H1 (cell line): ENCODE results near the gene PTPA. TPM values are rescaled to one million over a fixed set of nuclear protein-coding genes. Genes with fewer than 3 reads are reported as not detected.

Experiments used
- CTCF ChIA-PET: fragments of 300-600 bp; sonication (Branson Sonifier 250); formaldehyde crosslinking; loops from one replicate; lab custom pipeline; 2021; ENCODE audit not compliant: partially characterized antibody; lab: Charles Lee
- POLR2A ChIA-PET: fragments of 300-600 bp; sonication (Branson Sonifier 250); formaldehyde crosslinking; loops from one replicate; lab custom pipeline; 2021; ENCODE audit warnings: inconsistent platforms; ENCODE audit not compliant: partially characterized antibody; lab: Charles Lee
- DNase-seq, 2 experiments: peaks; one replicate each; pipeline versions ENCODE4 v3.0.0 to v3.0.0-alpha.2; 2010 to 2022; ENCODE audit warnings: low spot score in 2 of 2, low read depth in 1 of 2, mixed read lengths in 1 of 2
- FAIRE-seq: peaks from 2 replicates; lab custom pipeline; 2011; peaks lifted over from hg19 to GRCh38; lab: Jason Lieb, UNC
- H2AFZ ChIP-seq: 2 replicates; pipeline ENCODE4 v1.8.1; 2012; ENCODE audit warnings: low read length, inconsistent platforms
- H2AK5ac ChIP-seq: 2 replicates; pipeline ENCODE4 v1.6.1; 2013; ENCODE audit warnings: low read depth, low read length
- H2BK120ac ChIP-seq: replicated peaks from 2 replicates; pipeline ENCODE3; 2013; ENCODE audit warnings: low read depth, low read length, inconsistent platforms
- H2BK12ac ChIP-seq: 2 replicates; pipeline ENCODE4 v1.6.1; 2013; ENCODE audit warnings: low read depth, low read length
- H2BK15ac ChIP-seq: 2 replicates; pipeline ENCODE4 v1.6.1; 2013; ENCODE audit warnings: low read length
- H2BK20ac ChIP-seq: 2 replicates; pipeline ENCODE4 v1.6.1; 2013; ENCODE audit warnings: low read length
- H2BK5ac ChIP-seq: 2 replicates; pipeline ENCODE4 v1.6.1; 2013; ENCODE audit warnings: low read depth, low read length
- H3K14ac ChIP-seq: 2 replicates; pipeline ENCODE4 v1.6.1; 2013; ENCODE audit warnings: inconsistent platforms; ENCODE audit not compliant: insufficient read length
- H3K18ac ChIP-seq: 2 replicates; pipeline ENCODE4 v1.6.1; 2013; ENCODE audit warnings: low read length; ENCODE audit errors: extremely low read depth
- H3K23ac ChIP-seq: 2 replicates; pipeline ENCODE4 v1.6.1; 2013; ENCODE audit warnings: inconsistent platforms; ENCODE audit not compliant: insufficient read length
- H3K23me2 ChIP-seq: 2 replicates; pipeline ENCODE4 v1.6.1; 2013; ENCODE audit warnings: low read depth, low read length
- H3K27ac ChIP-seq: 2 replicates; pipeline ENCODE4 v1.6.1; 2011; ENCODE audit warnings: low read depth, low read length, inconsistent platforms
- H3K27me3 ChIP-seq, 4 experiments: replicated peaks in 1 of 4; 1 replicate in 1 of 4; 2 replicates in 3 of 4; pipeline versions ENCODE4 v1.6.1 to v1.8.1; 2011 to 2013; ENCODE audit warnings: low read length in 3 of 4, mild to moderate bottlenecking in 3 of 4, inconsistent platforms in 2 of 4, mixed read lengths in 2 of 4, moderate library complexity in 1 of 4; ENCODE audit not compliant: control insufficient read depth in 3 of 4, insufficient read depth in 3 of 4; ENCODE audit errors: extremely low read depth in 1 of 4
- H3K36me3 ChIP-seq, 4 experiments: 2 replicates each; pipeline versions ENCODE4 v1.6.1 to v1.8.1; 2011 to 2013; ENCODE audit warnings: mild to moderate bottlenecking in 4 of 4, low read length in 3 of 4, moderate library complexity in 2 of 4, control low read depth in 1 of 4, inconsistent platforms in 1 of 4; ENCODE audit not compliant: insufficient read depth in 4 of 4, control insufficient read depth in 2 of 4
- H3K4ac ChIP-seq: replicated peaks from 2 replicates; pipeline ENCODE3; 2013; ENCODE audit warnings: low read length, low read depth, mixed read lengths, inconsistent platforms; ENCODE audit not compliant: insufficient read length
- H3K4me1 ChIP-seq, 4 experiments: replicated peaks in 1 of 4; 1 replicate in 1 of 4; 2 replicates in 3 of 4; pipeline versions ENCODE4 v1.6.1 to v1.8.1; 2011 to 2013; ENCODE audit warnings: low read length in 3 of 4, inconsistent platforms in 2 of 4, mixed read lengths in 1 of 4; ENCODE audit not compliant: insufficient read depth in 4 of 4, control insufficient read depth in 3 of 4
- H3K4me2 ChIP-seq, 2 experiments: 2 replicates each; pipeline versions ENCODE4 v1.6.1 to v1.8.1; 2011 to 2013; ENCODE audit warnings: low read depth in 2 of 2, low read length in 2 of 2, control low read depth in 1 of 2, inconsistent platforms in 1 of 2, mild to moderate bottlenecking in 1 of 2; ENCODE audit not compliant: insufficient read depth in 1 of 2
- H3K4me3 ChIP-seq, 4 experiments: fragments of 200-600, 300-600 bp in 1 of 4; sonication (generic), shearing (Covaris generic), sonication (Bioruptor Twin) in 1 of 4; 2 replicates each; pipeline versions ENCODE4 v1.5.1 to v1.8.1; 2011 to 2016; ENCODE audit warnings: low read length in 4 of 4, low read depth in 3 of 4, control low read depth in 2 of 4, inconsistent platforms in 2 of 4, mild to moderate bottlenecking in 2 of 4, mixed read lengths in 1 of 4, moderate library complexity in 1 of 4; ENCODE audit not compliant: insufficient read depth in 2 of 4; ENCODE audit errors: extremely low read depth in 1 of 4
- H3K56ac ChIP-seq: replicated peaks from 2 replicates; pipeline ENCODE3; 2013; ENCODE audit warnings: low read depth, mild to moderate bottlenecking, mixed read lengths, low read length, inconsistent platforms; ENCODE audit not compliant: insufficient read length
- H3K79me1 ChIP-seq: 2 replicates; pipeline ENCODE4 v1.6.1; 2013; ENCODE audit warnings: low read depth, low read length, control low read depth
- H3K79me2 ChIP-seq, 2 experiments: 2 replicates each; pipeline versions ENCODE4 v1.6.1 to v1.8.1; 2012 to 2013; ENCODE audit warnings: low read length in 2 of 2, mild to moderate bottlenecking in 2 of 2, inconsistent platforms in 1 of 2; ENCODE audit not compliant: insufficient read depth in 2 of 2, control insufficient read depth in 1 of 2
- H3K9ac ChIP-seq, 4 experiments: replicated peaks in 1 of 4; 1 replicate in 1 of 4; 2 replicates in 3 of 4; pipeline versions ENCODE4 v1.6.1 to v1.8.1; 2011 to 2013; ENCODE audit warnings: low read depth in 3 of 4, low read length in 3 of 4, control low read depth in 2 of 4, mild to moderate bottlenecking in 2 of 4, moderate library complexity in 2 of 4, inconsistent platforms in 1 of 4; ENCODE audit errors: extremely low read depth in 1 of 4
- H3K9me3 ChIP-seq, 2 experiments: 2 replicates each; pipeline versions ENCODE4 v1.6.1 to v1.8.1; 2012 to 2013; ENCODE audit warnings: mild to moderate bottlenecking in 2 of 2, moderate library complexity in 2 of 2, control low read depth in 1 of 2, inconsistent platforms in 1 of 2, low read depth in 1 of 2, low read length in 1 of 2, mixed read lengths in 1 of 2; ENCODE audit not compliant: insufficient read depth in 2 of 2
- H4K20me1 ChIP-seq, 2 experiments: replicated peaks in 1 of 2; 2 replicates each; pipeline versions ENCODE3 to v1.8.1; 2011 to 2013; ENCODE audit warnings: inconsistent platforms in 2 of 2, low read length in 2 of 2, mild to moderate bottlenecking in 1 of 2; ENCODE audit not compliant: insufficient read depth in 2 of 2, control insufficient read depth in 1 of 2
- H4K5ac ChIP-seq: 2 replicates; pipeline ENCODE4 v1.6.1; 2013; ENCODE audit warnings: low read length, low read depth, mixed read lengths, inconsistent platforms; ENCODE audit not compliant: insufficient read length
- H4K8ac ChIP-seq: 2 replicates; pipeline ENCODE4 v1.8.0; 2013; ENCODE audit warnings: mild to moderate bottlenecking, moderate library complexity, low read length, inconsistent platforms; ENCODE audit not compliant: insufficient read depth; ENCODE audit errors: extremely low read depth
- H4K91ac ChIP-seq: replicated peaks from 2 replicates; pipeline ENCODE3; 2013; ENCODE audit warnings: low read length, mixed read lengths, inconsistent platforms; ENCODE audit not compliant: insufficient read length
- ASH2L ChIP-seq: fragments of 200-600, 300-600 bp; sonication (generic); IDR thresholded peaks from one replicate; pipeline ENCODE4 v1.7.1; 2017; ENCODE audit warnings: low read length
- GABPA ChIP-seq: IDR thresholded peaks from 2 replicates; pipeline ENCODE4 v1.6.1; 2011; ENCODE audit warnings: mild to moderate bottlenecking, low read length, moderate library complexity, borderline replicate concordance; ENCODE audit not compliant: insufficient read depth
- GTF2F1 ChIP-seq: IDR thresholded peaks from 2 replicates; pipeline ENCODE4 v1.6.1; 2012; ENCODE audit warnings: low read depth, low read length, improper control_type of control experiment, borderline replicate concordance
- NANOG ChIP-seq: IDR thresholded peaks from 2 replicates; pipeline ENCODE4 v1.6.1; 2011; ENCODE audit warnings: low read length, low read depth, mild to moderate bottlenecking, inconsistent platforms; ENCODE audit not compliant: insufficient read depth, poor library complexity, severe bottlenecking
- RXRA ChIP-seq: IDR thresholded peaks from 2 replicates; pipeline ENCODE4 v1.6.1; 2011; ENCODE audit warnings: low read depth, mild to moderate bottlenecking, low read length, moderate library complexity; ENCODE audit not compliant: insufficient read depth
- ZNF274 ChIP-seq: IDR thresholded peaks from 2 replicates; pipeline ENCODE4 v1.7.0; 2012; ENCODE audit warnings: low read length, borderline replicate concordance; ENCODE audit errors: extremely low read depth
- WGBS, 2 experiments: shearing (Covaris generic) in 1 of 2; methylation state at CpG; one replicate each; pipeline versions ENCODE4 v1.1.6 to v1.1.7; 2013 to 2015; ENCODE audit warnings: low lambda C conversion rate in 2 of 2, mixed read lengths in 2 of 2, inconsistent platforms in 1 of 2, low coverage in 1 of 2, missing lambda C conversion rate in 1 of 2; ENCODE audit not compliant: insufficient replicate concordance in 2 of 2, insufficient coverage in 1 of 2, insufficient read length in 1 of 2; ENCODE audit errors: extremely low coverage in 1 of 2, missing lambda C conversion rate in 1 of 2; 5-methylcytosine and 5-hydroxymethylcytosine counted together
- polyA plus RNA-seq, 7 experiments: library from polyadenylated mRNA; depleted of rRNA in 3 of 7; stranded (reverse) in 5 of 7; unstranded in 2 of 7; fragments of >200 nt in 5 of 7; fragments of 200-250 nt in 2 of 7; gene quantifications; 1 replicate in 5 of 7; 2 replicates in 1 of 7; 4 replicates in 1 of 7; pipeline versions ENCODE4 v1.2.1 to v1.2.3, GENCODE V29; 2011 to 2013; ENCODE audit warnings: missing spikeins in 2 of 7, mixed read lengths in 2 of 7
- total RNA-seq: library from RNA; stranded (reverse); fragmentation: NEBNext Ultra II Directional; extraction: Animal tissue kit (Norgen Biotek cat#: 25700); gene quantifications from 2 replicates; pipeline ENCODE4 v1.2.1, GENCODE V29; 2021

The PTPA gene
- total and polyA plus RNA-seq, 2 of the 8 experiments (the other 6 are each of a cell fraction or from before 2014, with no cell fraction given), result 114 to 145 TPM

DNA sequence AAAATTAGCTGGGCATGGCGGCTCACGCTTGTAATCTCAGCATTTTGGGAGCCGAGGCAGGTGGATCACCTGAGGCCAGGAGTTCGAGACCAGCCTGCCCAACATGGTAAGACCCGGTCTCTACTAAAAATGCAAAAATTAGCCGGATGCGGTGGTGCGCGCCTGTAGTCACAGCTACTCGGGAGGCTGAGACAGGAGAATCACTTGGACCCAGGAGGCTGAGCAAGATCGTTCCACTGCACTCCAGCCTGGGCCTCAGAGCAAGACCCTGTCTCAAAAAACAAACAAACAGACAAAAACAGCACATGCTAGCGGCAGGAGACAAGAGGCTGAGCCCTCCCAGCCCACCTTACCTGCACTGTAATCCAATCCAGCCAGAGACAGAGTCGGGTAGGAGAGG lies 31.4 kb upstream of the PTPA start:
- Histone ChIP-seq H3K56ac (no peak overlapping the region), H4K20me1 (peaks cover 7 to 17% of the 10 kb centered on the region in 2 experiments), H3K36me3 (peaks cover 0 to under 1% (median 0%) of the 10 kb centered on the region in 4 experiments; a peak in 2 of 8 replicates), H4K8ac (no peak overlapping the region), H2BK5ac (0 out of 2 replicates have a peak overlapping the region, but pooled peaks have one; percentile 24), H3K4me2 (peak overlapping the region; percentile 65 to 76), H3K18ac (no peak overlapping the region), H4K91ac (no peak overlapping the region), H3K27me3 (no peaks in the 10 kb centered on the region), H3K79me1 (peaks cover 27% of the 10 kb centered on the region), H2BK15ac (no peak overlapping the region), H2AFZ (no peak overlapping the region), H3K4ac (no peak overlapping the region), H3K27ac (no peak overlapping the region), H3K14ac (no peak overlapping the region), H3K9me3 (no peaks in the 10 kb centered on the region), H2BK120ac (no peak overlapping the region), H3K4me1 (peaks cover 0 to 9% (median 5%) of the 10 kb centered on the region in 4 experiments; a peak in 6 of 7 replicates), H3K4me3 (peak overlapping the region; percentile 53 to 82 (median 73); a peak in 7 of 8 replicates), H3K9ac (peak overlapping the region; percentile 9 to 63 (median 47); a peak in 3 of 7 replicates), H3K23ac (no peak overlapping the region), H2BK12ac (0 out of 2 replicates have a peak overlapping the region, but pooled peaks have one; percentile 39), H4K5ac (no peak overlapping the region), H2BK20ac (no peak overlapping the region), H2AK5ac (no peak overlapping the region), H3K79me2 (peaks cover 8 to 42% of the 10 kb centered on the region in 2 experiments; a peak in 3 of 4 replicates), H3K23me2 (peaks cover 8% of the 10 kb centered on the region)
- no peak for DNase-seq
- WGBS, 2 experiments, result 88% methylated on average over 13 of the region's 13 CpGs; no CpG with 5 or more reads in 1 of the 2 experiments
- FAIRE-seq, result no peak
- ChIA-PET CTCF (interaction anchor here (0.6 to 1.8 kb wide), 3 partner anchors 18 to 545 kb away, joined by 4 read pairs; partner anchors contain the start of gene SH3GLB2), POLR2A (interaction anchor here (0.9 to 2.4 kb wide), 5 partner anchors 7 to 44 kb away, joined by 3 to 22 read pairs (median 4); partner anchors contain the start of gene MIGA2)
- TF ChIP-seq ZNF274, result no peak
- no peak for TF ChIP-seq ASH2L
- no peak for TF ChIP-seq NANOG
- TF ChIP-seq GABPA, result no peak
- TF ChIP-seq GTF2F1, result no peak
- TF ChIP-seq RXRA, result no peak
